ENCODE results near the gene SLC25A45. TPM values are rescaled to one million over a fixed set of nuclear protein-coding genes. Genes with fewer than 3 reads are reported as not detected.
A peak's percentile ranks its signal among the peaks of the same experiment; 100 is the strongest.

SLC25A45 gene
- total and polyA plus RNA-seq, 12 donors = 3.1 to 12.2 (median 8.3) TPM

GRCh38 chr11:65354265-65355012 is 28.0 kb downstream of the SLC25A45 start, which contains the start of gene TIGD3:
TSS of gene TIGD3 (plus strand) at chr11:65354751. CDS start at chr11:65355809, 1,058 bp downstream.
- TF ChIP-seq CTCF (IDR thresholded peaks at IDR 0.05) = peak in 3 of 9 donors; percentile 21 to 24 (median 21)
- intact Hi-C loops (cut with DNase I) = no loop called here
- H3K36me3 ChIP-seq = peaks cover 0 to 41% (median 31%) of the 10 kb centered on the region in 9 donors
- H3K27me3 ChIP-seq = peaks cover 0 to 16% (median 0%) of the 10 kb centered on the region in 7 donors
- DNase-seq = peak; percentile 98
- H3K27ac ChIP-seq = peak within 1 kb of the TSS in 9 of 10 donors; percentile 10 to 71 (median 55)
- peak; percentile 85 to 97 (median 94) for ATAC-seq
- WGBS, 2 donors = 1% methylated on average over 63 to 79 of the region's 79 CpGs
- H3K4me1 ChIP-seq = peaks cover 15 to 42% (median 28%) of the 10 kb centered on the region in 9 donors
- H3K9me3 ChIP-seq = no peaks in the 10 kb centered on the region
- peak within 1 kb of the TSS; percentile 49 to 83 (median 72) for H3K4me3 ChIP-seq

- Histone ChIP-seq H3K27ac (peak overlapping the region in 9 of 10 donors; percentile 10 to 70 (median 39)), H3K4me3 (peak overlapping the region in 9 of 10 donors; percentile 62 to 83 (median 74)), H3K36me3 (peaks cover 0 to 46% (median 36%) of the 10 kb centered on the region in 9 donors), H3K9me3 (no peaks in the 10 kb centered on the region), H3K27me3 (peaks cover 0 to 16% (median 0%) of the 10 kb centered on the region in 7 donors), H3K4me1 (peaks cover 15 to 42% (median 28%) of the 10 kb centered on the region in 9 donors)
- ATAC-seq (peak in 4 of 8 donors; percentile 12 to 31 (median 16)), DNase-seq (no peak)
- WGBS, 2 donors = 8 to 11% methylated on average over 16 of the region's 16 CpGs
- TF ChIP-seq CTCF (IDR thresholded peaks at IDR 0.05) = no peak
- intact Hi-C loops (cut with DNase I) = no loop called here
Observed at GRCh38 chr11:65353900-65354264, 28.6 kb downstream of the SLC25A45 start.

- Histone ChIP-seq H3K27me3 (peaks cover 0 to 16% (median 0%) of the 10 kb centered on the region in 7 donors), H3K4me1 (peaks cover 15 to 41% (median 26%) of the 10 kb centered on the region in 9 donors), H3K4me3 (peak overlapping the region in 3 of 10 donors; percentile 70 to 83 (median 75)), H3K27ac (peak overlapping the region in 1 of 10 donors; percentile 67), H3K9me3 (no peaks in the 10 kb centered on the region), H3K36me3 (peaks cover 0 to 51% (median 41%) of the 10 kb centered on the region in 9 donors)
- DNase-seq (no peak), ATAC-seq (no peak)
- no peak for TF ChIP-seq CTCF (IDR thresholded peaks at IDR 0.05)
- intact Hi-C loops (cut with DNase I) = no loop called here
- WGBS, 2 donors = 85% methylated on average over 7 of the region's 7 CpGs
Observed at GRCh38 chr11:65353376-65353775, 29.1 kb downstream of the SLC25A45 start.

- Histone ChIP-seq H3K36me3 (peaks cover 0 to 57% (median 47%) of the 10 kb centered on the region in 9 donors), H3K27ac (no peak overlapping the region), H3K4me1 (peaks cover 15 to 36% (median 23%) of the 10 kb centered on the region in 9 donors), H3K9me3 (no peaks in the 10 kb centered on the region), H3K27me3 (peaks cover 0 to 16% (median 0%) of the 10 kb centered on the region in 7 donors), H3K4me3 (no peak overlapping the region)
- ATAC-seq (no peak), DNase-seq (no peak)
- WGBS, 2 donors = 80 to 81% methylated on average over 3 of the region's 3 CpGs
- TF ChIP-seq CTCF (IDR thresholded peaks at IDR 0.05) = peak in 6 of 9 donors; percentile 10 to 37 (median 30)
- intact Hi-C loops (cut with DNase I) = no loop called here
Observed at GRCh38 chr11:65352783-65353182, 29.7 kb downstream of the SLC25A45 start.

Measured in heart right ventricle (tissue), 16 donors.